GM12878 (cell line): ENCODE measurements around the gene DUSP22. TPM values are rescaled to one million over a fixed set of nuclear protein-coding genes. Genes with fewer than 3 reads are reported as not detected.

Source experiments
- BRCA1 ChIP-seq: IDR thresholded peaks from 2 replicates; pipeline ENCODE4 v1.6.1; 2011; ENCODE audit warnings: low read depth, low read length, improper control_type of control experiment
- EP300 ChIP-seq, 2 experiments: fragments of 150-350 bp in 1 of 2; IDR thresholded peaks; 2 replicates each; pipeline ENCODE4 v1.6.1; 2011 to 2012; ENCODE audit warnings: low read depth in 2 of 2, low read length in 2 of 2, borderline replicate concordance in 1 of 2, improper control_type of control experiment in 1 of 2, inconsistent platforms in 1 of 2; ENCODE audit not compliant: control insufficient read depth in 1 of 2
- KLF5 ChIP-seq: fragments of 450-650 bp; IDR thresholded peaks from 2 replicates; pipeline ENCODE4 v1.6.1; 2014; ENCODE audit warnings: mild to moderate bottlenecking; ENCODE audit not compliant: partially characterized antibody
- PAX5 ChIP-seq: IDR thresholded peaks from 2 replicates; pipeline ENCODE4 v1.6.1; 2011; ENCODE audit warnings: low read depth, low read length, borderline replicate concordance
- PML ChIP-seq: IDR thresholded peaks from 2 replicates; pipeline ENCODE4 v1.6.1; 2012; ENCODE audit warnings: low read length, inconsistent platforms
- RAD51 ChIP-seq: fragments of 450-650 bp; IDR thresholded peaks from 2 replicates; pipeline ENCODE4 v1.6.1; 2016; ENCODE audit warnings: moderate library complexity, mild to moderate bottlenecking, inconsistent platforms
- RBBP5 ChIP-seq: fragments of 200-600 bp; sonication (generic); conservative IDR thresholded peaks from 2 replicates; pipeline ENCODE4 v1.6.1; 2016
- RELA ChIP-seq: fragments of 450-650 bp; IDR thresholded peaks from 2 replicates; pipeline ENCODE4 v1.8.0; 2014; ENCODE audit warnings: borderline replicate concordance; ENCODE audit not compliant: partially characterized antibody
- TCF7 ChIP-seq: IDR thresholded peaks from 2 replicates; pipeline ENCODE4 v1.6.1; 2014; ENCODE audit warnings: antibody characterized with exemption, borderline replicate concordance
- polyA plus RNA-seq, 11 experiments: library from polyadenylated mRNA; depleted of rRNA in 4 of 11; unstranded in 6 of 11; stranded (reverse) in 5 of 11; fragments of >200 nt; fragmentation: Nextera tagmentation in 4 of 11; fragmentation: Illumina TruSeq in 1 of 11; extraction: Ambion mirVana in 4 of 11; extraction: Trizol in 1 of 11; gene quantifications; 1 replicate in 1 of 11; 2 replicates in 10 of 11; pipeline versions ENCODE4 v1.2.1 to v1.2.3, GENCODE V29; 2011 to 2016; ENCODE audit warnings: inconsistent platforms in 2 of 11, missing spikeins in 2 of 11, low read depth in 1 of 11
- total RNA-seq, 4 experiments: library from RNA; depleted of rRNA in 3 of 4; stranded (reverse); fragments of >200 nt in 3 of 4; fragmentation: Illumina TruSeq in 1 of 4; extraction: Trizol in 1 of 4; gene quantifications; 2 replicates each; pipeline versions ENCODE4 v1.2.1 to v1.2.3, GENCODE V29; 2013 to 2021
- TF ChIP-seq, protein P1 (sequence below): fragments of 150-350 bp; IDR thresholded peaks from 2 replicates; pipeline ENCODE4 v1.6.1; 2016; ENCODE audit warnings: low read depth, low read length
- TF ChIP-seq, protein P2 (sequence below): IDR thresholded peaks from 2 replicates; pipeline ENCODE4 v1.6.1; 2012; ENCODE audit warnings: low read depth, low read length, improper control_type of control experiment
- TF ChIP-seq, protein P3 (sequence below): fragments of 150-350 bp; IDR thresholded peaks from 2 replicates; pipeline ENCODE4 v1.6.1; 2014; ENCODE audit warnings: mild to moderate bottlenecking, low read depth, low read length
- TF ChIP-seq, protein P4 (sequence below): fragments of 450-650 bp; IDR thresholded peaks from 2 replicates; pipeline ENCODE4 v1.6.1; 2017; ENCODE audit warnings: mild to moderate bottlenecking
- TF ChIP-seq, protein P5 (sequence below): fragments of 450-650 bp; IDR thresholded peaks from 2 replicates; pipeline ENCODE4 v1.6.1; 2017; ENCODE audit warnings: mild to moderate bottlenecking, moderate library complexity

DUSP22 gene
- total and polyA plus RNA-seq, 10 of the 15 experiments (the other 5 are each of a cell fraction or from before 2014, with no cell fraction given), result 78.9 to 156 (median 107) TPM

DNA sequence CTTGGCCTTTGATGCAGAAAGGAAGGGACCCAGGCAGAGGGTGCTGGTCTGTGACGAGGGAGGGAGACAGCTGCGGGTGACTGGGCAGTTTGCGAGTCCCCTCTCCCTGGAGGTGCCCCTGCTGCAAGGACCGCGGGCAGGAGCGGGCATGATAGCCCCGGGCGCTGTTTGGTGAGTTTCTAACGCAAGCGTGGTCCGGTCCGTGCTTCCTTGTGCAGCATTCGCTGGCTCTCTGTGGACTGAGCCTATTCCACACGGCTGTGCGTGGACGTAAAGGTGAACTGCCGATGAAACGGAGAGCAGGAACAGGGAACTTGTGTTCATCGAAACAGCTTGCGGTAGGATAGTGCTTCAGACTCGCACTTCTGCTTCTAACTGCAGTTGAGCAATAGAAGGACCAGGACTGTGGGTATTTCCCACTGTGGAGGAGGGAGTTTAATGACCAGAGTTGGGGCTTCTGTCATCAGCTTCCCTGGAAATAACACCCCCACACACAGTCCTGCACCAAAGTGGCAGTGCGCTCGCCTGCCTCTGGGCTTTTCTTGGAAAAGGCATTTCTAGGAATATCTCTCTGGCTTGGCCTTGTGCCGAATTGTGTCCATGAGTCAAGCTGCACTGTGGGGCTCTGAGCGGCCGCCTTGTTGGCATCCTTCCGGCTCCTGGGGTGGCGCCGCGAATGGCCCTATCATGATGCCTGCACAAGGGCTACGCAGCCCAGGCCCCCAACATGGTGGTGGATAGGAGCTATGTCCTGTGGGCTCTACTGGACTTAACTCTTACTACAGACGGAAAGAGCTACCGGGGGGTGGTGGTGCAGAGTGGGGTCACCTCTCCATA, 48.9 kb downstream of the DUSP22 start (continued):
- TF ChIP-seq, protein P1, sequence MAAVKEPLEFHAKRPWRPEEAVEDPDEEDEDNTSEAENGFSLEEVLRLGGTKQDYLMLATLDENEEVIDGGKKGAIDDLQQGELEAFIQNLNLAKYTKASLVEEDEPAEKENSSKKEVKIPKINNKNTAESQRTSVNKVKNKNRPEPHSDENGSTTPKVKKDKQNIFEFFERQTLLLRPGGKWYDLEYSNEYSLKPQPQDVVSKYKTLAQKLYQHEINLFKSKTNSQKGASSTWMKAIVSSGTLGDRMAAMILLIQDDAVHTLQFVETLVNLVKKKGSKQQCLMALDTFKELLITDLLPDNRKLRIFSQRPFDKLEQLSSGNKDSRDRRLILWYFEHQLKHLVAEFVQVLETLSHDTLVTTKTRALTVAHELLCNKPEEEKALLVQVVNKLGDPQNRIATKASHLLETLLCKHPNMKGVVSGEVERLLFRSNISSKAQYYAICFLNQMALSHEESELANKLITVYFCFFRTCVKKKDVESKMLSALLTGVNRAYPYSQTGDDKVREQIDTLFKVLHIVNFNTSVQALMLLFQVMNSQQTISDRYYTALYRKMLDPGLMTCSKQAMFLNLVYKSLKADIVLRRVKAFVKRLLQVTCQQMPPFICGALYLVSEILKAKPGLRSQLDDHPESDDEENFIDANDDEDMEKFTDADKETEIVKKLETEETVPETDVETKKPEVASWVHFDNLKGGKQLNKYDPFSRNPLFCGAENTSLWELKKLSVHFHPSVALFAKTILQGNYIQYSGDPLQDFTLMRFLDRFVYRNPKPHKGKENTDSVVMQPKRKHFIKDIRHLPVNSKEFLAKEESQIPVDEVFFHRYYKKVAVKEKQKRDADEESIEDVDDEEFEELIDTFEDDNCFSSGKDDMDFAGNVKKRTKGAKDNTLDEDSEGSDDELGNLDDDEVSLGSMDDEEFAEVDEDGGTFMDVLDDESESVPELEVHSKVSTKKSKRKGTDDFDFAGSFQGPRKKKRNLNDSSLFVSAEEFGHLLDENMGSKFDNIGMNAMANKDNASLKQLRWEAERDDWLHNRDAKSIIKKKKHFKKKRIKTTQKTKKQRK, result no peak
- TF ChIP-seq PAX5, result peak; percentile 84
- no peak for TF ChIP-seq TCF7
- TF ChIP-seq, protein P2, sequence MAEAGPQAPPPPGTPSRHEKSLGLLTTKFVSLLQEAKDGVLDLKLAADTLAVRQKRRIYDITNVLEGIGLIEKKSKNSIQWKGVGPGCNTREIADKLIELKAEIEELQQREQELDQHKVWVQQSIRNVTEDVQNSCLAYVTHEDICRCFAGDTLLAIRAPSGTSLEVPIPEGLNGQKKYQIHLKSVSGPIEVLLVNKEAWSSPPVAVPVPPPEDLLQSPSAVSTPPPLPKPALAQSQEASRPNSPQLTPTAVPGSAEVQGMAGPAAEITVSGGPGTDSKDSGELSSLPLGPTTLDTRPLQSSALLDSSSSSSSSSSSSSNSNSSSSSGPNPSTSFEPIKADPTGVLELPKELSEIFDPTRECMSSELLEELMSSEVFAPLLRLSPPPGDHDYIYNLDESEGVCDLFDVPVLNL, result no peak
- TF ChIP-seq, protein P3, sequence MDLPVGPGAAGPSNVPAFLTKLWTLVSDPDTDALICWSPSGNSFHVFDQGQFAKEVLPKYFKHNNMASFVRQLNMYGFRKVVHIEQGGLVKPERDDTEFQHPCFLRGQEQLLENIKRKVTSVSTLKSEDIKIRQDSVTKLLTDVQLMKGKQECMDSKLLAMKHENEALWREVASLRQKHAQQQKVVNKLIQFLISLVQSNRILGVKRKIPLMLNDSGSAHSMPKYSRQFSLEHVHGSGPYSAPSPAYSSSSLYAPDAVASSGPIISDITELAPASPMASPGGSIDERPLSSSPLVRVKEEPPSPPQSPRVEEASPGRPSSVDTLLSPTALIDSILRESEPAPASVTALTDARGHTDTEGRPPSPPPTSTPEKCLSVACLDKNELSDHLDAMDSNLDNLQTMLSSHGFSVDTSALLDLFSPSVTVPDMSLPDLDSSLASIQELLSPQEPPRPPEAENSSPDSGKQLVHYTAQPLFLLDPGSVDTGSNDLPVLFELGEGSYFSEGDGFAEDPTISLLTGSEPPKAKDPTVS, result no peak
- no peak for TF ChIP-seq RBBP5
- no peak for TF ChIP-seq BRCA1
- TF ChIP-seq KLF5, result no peak
- TF ChIP-seq, protein P4, sequence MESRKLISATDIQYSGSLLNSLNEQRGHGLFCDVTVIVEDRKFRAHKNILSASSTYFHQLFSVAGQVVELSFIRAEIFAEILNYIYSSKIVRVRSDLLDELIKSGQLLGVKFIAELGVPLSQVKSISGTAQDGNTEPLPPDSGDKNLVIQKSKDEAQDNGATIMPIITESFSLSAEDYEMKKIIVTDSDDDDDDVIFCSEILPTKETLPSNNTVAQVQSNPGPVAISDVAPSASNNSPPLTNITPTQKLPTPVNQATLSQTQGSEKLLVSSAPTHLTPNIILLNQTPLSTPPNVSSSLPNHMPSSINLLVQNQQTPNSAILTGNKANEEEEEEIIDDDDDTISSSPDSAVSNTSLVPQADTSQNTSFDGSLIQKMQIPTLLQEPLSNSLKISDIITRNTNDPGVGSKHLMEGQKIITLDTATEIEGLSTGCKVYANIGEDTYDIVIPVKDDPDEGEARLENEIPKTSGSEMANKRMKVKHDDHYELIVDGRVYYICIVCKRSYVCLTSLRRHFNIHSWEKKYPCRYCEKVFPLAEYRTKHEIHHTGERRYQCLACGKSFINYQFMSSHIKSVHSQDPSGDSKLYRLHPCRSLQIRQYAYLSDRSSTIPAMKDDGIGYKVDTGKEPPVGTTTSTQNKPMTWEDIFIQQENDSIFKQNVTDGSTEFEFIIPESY, result peak; percentile 29; the same call in 1 of the 2 replicates
- TF ChIP-seq RAD51, result 0 out of 2 replicates have a peak, but pooled peaks have one; percentile 12
- peak; percentile 85 for TF ChIP-seq RELA
- TF ChIP-seq, protein P5, sequence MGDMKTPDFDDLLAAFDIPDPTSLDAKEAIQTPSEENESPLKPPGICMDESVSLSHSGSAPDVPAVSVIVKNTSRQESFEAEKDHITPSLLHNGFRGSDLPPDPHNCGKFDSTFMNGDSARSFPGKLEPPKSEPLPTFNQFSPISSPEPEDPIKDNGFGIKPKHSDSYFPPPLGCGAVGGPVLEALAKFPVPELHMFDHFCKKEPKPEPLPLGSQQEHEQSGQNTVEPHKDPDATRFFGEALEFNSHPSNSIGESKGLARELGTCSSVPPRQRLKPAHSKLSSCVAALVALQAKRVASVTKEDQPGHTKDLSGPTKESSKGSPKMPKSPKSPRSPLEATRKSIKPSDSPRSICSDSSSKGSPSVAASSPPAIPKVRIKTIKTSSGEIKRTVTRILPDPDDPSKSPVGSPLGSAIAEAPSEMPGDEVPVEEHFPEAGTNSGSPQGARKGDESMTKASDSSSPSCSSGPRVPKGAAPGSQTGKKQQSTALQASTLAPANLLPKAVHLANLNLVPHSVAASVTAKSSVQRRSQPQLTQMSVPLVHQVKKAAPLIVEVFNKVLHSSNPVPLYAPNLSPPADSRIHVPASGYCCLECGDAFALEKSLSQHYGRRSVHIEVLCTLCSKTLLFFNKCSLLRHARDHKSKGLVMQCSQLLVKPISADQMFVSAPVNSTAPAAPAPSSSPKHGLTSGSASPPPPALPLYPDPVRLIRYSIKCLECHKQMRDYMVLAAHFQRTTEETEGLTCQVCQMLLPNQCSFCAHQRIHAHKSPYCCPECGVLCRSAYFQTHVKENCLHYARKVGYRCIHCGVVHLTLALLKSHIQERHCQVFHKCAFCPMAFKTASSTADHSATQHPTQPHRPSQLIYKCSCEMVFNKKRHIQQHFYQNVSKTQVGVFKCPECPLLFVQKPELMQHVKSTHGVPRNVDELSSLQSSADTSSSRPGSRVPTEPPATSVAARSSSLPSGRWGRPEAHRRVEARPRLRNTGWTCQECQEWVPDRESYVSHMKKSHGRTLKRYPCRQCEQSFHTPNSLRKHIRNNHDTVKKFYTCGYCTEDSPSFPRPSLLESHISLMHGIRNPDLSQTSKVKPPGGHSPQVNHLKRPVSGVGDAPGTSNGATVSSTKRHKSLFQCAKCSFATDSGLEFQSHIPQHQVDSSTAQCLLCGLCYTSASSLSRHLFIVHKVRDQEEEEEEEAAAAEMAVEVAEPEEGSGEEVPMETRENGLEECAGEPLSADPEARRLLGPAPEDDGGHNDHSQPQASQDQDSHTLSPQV, result peak; percentile 52; the same call in 1 of the 2 replicates
- TF ChIP-seq PML, result no peak
- TF ChIP-seq EP300 (IDR thresholded peaks at IDR 0.05; ENCODE audit: borderline replicate concordance in 1 of 2, control insufficient read depth in 1 of 2, low read depth in 2 of 2, low read length in 2 of 2), result peak; percentile 64 to 92; a peak in 3 of 4 replicates
